HCT116 (cell line): Measurements from ENCODE around the gene ITPR2.

Experiments used
- CBX3 ChIP-seq: IDR thresholded peaks from 2 replicates; pipeline ENCODE4 v1.6.1; 2012; ENCODE audit warnings: low read depth
- CEBPB ChIP-seq: IDR thresholded peaks from 2 replicates; pipeline ENCODE4 v1.6.1; 2012; ENCODE audit warnings: low read depth
- CTCF ChIP-seq, 3 experiments: fragments of 200-600 bp in 1 of 3; sonication (generic) in 1 of 3; IDR thresholded peaks in 2 of 3; conservative IDR thresholded peaks in 1 of 3; 2 replicates each; pipeline ENCODE4 v1.5.1; 2012 to 2017; ENCODE audit warnings: low read depth in 2 of 3, low read length in 2 of 3, antibody characterized with exemption in 1 of 3, borderline replicate concordance in 1 of 3, control low read depth in 1 of 3, mild to moderate bottlenecking in 1 of 3, mixed read lengths in 1 of 3, mixed run types in 1 of 3, moderate library complexity in 1 of 3; ENCODE audit not compliant: insufficient read depth in 1 of 3
- ELF1 ChIP-seq: IDR thresholded peaks from 2 replicates; pipeline ENCODE4 v1.6.1; 2012; ENCODE audit warnings: low read depth, borderline replicate concordance
- JUND ChIP-seq: IDR thresholded peaks from 2 replicates; pipeline ENCODE4 v1.6.1; 2012
- MAX ChIP-seq: IDR thresholded peaks from 2 replicates; pipeline ENCODE4 v1.6.1; 2012
- POLR2A ChIP-seq: IDR thresholded peaks from 2 replicates; pipeline ENCODE4 v1.7.0; 2011; ENCODE audit warnings: borderline replicate concordance; ENCODE audit not compliant: insufficient read depth, insufficient read length; ENCODE audit errors: extremely low read depth
- RAD21 ChIP-seq: IDR thresholded peaks from 2 replicates; pipeline ENCODE4 v1.6.1; 2012; ENCODE audit warnings: low read depth, mild to moderate bottlenecking
- REST ChIP-seq: IDR thresholded peaks from 2 replicates; pipeline ENCODE4 v1.6.1; 2012; ENCODE audit warnings: low read depth
- SIN3A ChIP-seq: IDR thresholded peaks from 2 replicates; pipeline ENCODE4 v1.6.1; 2012; ENCODE audit warnings: low read depth
- SP1 ChIP-seq: IDR thresholded peaks from 2 replicates; pipeline ENCODE4 v1.6.1; 2012; ENCODE audit warnings: low read depth
- YY1 ChIP-seq: IDR thresholded peaks from 2 replicates; pipeline ENCODE4 v1.6.1; 2011; ENCODE audit warnings: low read length, low read depth, moderate library complexity, mild to moderate bottlenecking; ENCODE audit not compliant: insufficient replicate concordance; ENCODE audit errors: extremely low read depth
- ZNF274 ChIP-seq: fragments of 200-500 bp; sonication (Bioruptor generic); IDR thresholded peaks from 2 replicates; pipeline ENCODE4 v1.6.1; 2014; ENCODE audit warnings: mild to moderate bottlenecking, low read depth, low read length, inconsistent platforms

GRCh38 chr12:26520869-26521268 is 312.1 kb downstream of the ITPR2 start:
- TF ChIP-seq CTCF (IDR thresholded peaks at IDR 0.05 in 2 of 3, conservative IDR thresholded peaks at IDR 0.05 in 1 of 3; ENCODE audit: borderline replicate concordance in 1 of 3, insufficient read depth in 1 of 3, low read depth in 2 of 3, low read length in 2 of 3) = no peak
- no peak for TF ChIP-seq YY1
- no peak for TF ChIP-seq CBX3
- no peak for TF ChIP-seq SIN3A
- no peak for TF ChIP-seq ELF1
- TF ChIP-seq MAX = no peak
- TF ChIP-seq JUND = no peak
- TF ChIP-seq CEBPB = no peak
- TF ChIP-seq SP1 = no peak
- no peak for TF ChIP-seq POLR2A
- no peak for TF ChIP-seq REST
- no peak for TF ChIP-seq RAD21
- TF ChIP-seq ZNF274 = no peak
